Left colon (tissue), 2 donors: ENCODE measurements around the gene FMC1. TPM values are rescaled to one million over a fixed set of nuclear protein-coding genes. Genes with fewer than 3 reads are reported as not detected.

Experiments used
- ATAC-seq: fragments of 200-7000 bp; cut with Tn5 transposase; one replicate; pipeline ENCODE4 v1.9.1; 2020; ENCODE audit warnings: mild to moderate bottlenecking, moderate library complexity
- DNase-seq, 2 donors: peaks; one replicate each; pipeline ENCODE4 v3.0.0-alpha.2; 2020
- intact Hi-C, 2 donors: fragments of 100-400 bp; cut with DNase I in 1 of 2; cut with micrococcal nuclease in 1 of 2; formaldehyde crosslinking; loops; one replicate each; pipeline versions ENCODE4 v1.11.2 to v1.14.0; 2022; cut with DNase I, micrococcal nuclease
- total RNA-seq, 2 donors: library from RNA; stranded (reverse); fragmentation: NEBNext Ultra II Directional; extraction: Animal tissue kit (Norgen Biotek cat#: 25700); gene quantifications; one replicate each; pipeline ENCODE4 v1.2.1, GENCODE V29; 2021
- donor health status: DM: no; HTN: no; CAD: no.
- donor health status: DM: yes; HTN: yes; CAD: no.

FMC1 gene
- total RNA-seq, 2 donors from 2014 or later = 18.8 to 23.5 TPM

DNA sequence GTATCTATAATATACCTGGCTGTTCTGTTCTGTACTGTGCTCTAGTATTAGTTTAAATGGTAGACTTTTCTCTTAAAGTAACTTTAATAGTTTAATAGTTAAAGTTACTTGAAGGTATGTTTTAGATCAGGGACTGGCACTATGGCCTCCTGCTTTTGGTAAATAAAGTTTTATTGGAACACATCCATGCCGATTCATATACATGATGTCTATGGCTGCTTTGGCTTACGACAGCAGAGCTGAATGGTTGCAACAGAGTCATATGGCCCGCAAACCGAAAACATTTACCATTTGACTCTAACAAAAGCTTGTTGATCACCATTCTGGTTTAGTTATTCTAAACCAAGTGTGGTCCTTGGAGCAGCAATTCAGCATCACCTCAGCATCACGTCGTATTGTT, 25.3 kb downstream of the FMC1 start:
- DNase-seq (no peak), ATAC-seq (no peak)
- intact Hi-C loops = no loop called here

GRCh38 chr7:139367438-139368155, 26.5 kb downstream of the FMC1 start:
- DNase-seq (no peak), ATAC-seq (no peak)
- intact Hi-C loops = no loop called here

DNA sequence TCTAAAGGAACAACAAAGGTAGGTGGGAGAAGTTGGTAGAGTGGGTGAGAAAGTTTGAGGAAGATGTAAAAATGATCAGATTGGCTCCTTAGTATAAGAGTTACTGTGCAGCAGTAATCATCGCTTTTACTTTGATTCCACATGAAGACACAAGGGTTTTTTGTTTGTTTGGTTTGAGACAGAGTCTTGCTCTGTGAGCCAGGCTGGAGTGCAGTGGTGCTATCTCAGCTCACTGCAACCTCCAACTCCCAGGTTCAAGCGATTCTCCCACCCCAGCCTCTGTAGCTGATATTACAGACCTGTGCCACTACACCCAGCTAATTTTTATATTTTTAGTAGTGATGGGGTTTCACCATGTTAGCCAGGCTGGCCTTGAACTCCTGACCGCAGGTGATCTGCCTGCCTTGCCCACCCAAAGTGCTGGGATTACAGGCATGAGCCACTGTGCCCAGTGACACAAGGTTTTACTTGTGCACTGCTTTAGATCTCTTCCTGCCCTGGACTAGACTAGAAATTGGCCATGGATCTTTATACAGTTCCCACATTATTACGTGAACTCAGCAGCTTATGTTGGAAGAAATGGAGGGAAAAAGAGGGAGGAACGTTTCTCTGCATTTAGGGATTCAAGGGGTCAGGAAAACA, 29.3 kb downstream of the FMC1 start:
- no peak for ATAC-seq
- no peak for DNase-seq
- intact Hi-C loops = no loop called here

- intact Hi-C loops = no loop called here
- ATAC-seq (no peak), DNase-seq (no peak)
These were observed 29.8 kb downstream of the FMC1 start for GRCh38 chr7:139370943-139371313.

DNA sequence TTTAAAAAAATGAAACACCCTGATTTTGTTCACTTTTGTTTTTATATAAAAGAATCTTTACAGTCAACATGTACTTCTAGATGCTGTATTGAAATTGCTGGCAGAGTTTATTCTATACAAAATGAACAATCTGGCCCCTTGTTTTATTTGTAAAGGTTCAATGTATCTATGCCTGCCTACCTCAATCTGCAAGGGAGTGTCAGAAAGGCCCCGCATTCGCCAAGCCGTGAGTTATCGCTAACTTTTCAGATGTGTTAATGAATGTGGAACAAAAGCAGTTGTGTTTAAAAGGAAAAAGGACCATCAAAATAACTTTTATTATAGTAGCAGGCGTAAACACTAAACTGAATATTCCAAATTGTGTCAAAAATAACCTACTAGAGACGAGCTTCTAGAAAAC, 33.1 kb downstream of the FMC1 start:
- DNase-seq (no peak), ATAC-seq (no peak)
- intact Hi-C loops = no loop called here

GRCh38 chr7:139382439-139382838, 41.3 kb downstream of the FMC1 start:
- intact Hi-C loops = no loop called here
- no peak for ATAC-seq

DNA sequence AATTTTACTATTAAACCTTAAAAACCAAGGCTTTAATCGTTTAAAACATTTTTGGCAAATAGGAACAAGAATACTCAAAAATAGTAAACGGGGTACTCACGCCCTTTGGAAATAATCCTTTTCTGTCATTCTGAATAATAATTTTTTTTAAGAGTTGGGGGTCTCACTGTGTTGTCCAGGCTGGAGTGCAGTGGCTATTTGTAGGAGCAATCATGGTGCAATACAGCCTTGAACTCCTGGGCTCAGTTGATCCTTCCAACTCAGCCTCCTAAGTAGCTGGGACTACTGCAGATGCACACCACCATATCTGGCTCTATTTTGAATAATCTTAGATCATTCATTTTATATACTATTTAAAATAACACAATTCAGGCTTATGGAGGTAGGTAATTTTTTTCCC, 43.5 kb downstream of the FMC1 start:
- ATAC-seq (no peak), DNase-seq (no peak)
- intact Hi-C loops = no loop called here

More at GRCh38 chr7:139382439-139382838, 41.3 kb downstream of the FMC1 start:
- DNase-seq = peak in 1 of 2 donors; percentile 10

DNA sequence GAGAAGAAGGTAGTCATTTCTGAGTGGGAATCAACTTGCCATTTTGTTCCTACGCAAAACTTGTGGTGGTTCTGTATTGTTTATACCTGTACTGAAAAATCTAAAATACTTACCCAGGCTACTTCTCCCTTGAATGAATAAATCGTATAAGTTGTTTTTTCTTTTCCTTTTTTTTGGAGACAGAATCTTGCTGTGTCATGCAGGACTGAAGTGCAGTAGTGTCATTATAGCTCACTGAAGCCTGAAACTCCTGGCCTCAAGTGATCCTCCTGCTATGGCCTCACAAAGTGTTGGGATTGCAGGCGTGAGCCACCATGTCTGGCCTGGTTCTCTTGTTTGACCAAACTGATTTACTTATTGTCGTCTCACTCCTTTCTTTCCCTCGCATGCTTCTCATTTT, 46.5 kb downstream of the FMC1 start:
- intact Hi-C loops = no loop called here
- no peak for ATAC-seq
- DNase-seq = no peak

DNA sequence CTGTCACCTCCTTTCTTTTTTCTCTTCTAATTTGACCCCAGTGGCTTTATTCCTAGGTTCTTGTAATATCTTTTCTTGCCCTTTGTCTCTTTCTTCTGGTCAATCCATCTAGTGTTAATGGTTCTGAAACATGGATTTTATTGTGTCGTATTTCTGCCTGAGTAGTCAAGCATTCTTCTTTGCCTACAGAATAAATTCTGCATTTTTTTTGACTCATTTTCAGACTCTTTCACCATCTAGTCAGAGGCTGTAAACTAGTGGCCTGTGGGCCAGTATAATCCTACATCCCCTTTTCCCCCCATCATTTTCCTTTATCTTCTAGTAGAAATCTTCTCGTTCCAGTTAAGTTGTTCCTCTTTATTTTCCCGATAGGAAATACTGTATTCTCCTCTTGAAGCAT, 48.0 kb downstream of the FMC1 start:
- DNase-seq = no peak
- intact Hi-C loops = no loop called here
- no peak for ATAC-seq

DNA sequence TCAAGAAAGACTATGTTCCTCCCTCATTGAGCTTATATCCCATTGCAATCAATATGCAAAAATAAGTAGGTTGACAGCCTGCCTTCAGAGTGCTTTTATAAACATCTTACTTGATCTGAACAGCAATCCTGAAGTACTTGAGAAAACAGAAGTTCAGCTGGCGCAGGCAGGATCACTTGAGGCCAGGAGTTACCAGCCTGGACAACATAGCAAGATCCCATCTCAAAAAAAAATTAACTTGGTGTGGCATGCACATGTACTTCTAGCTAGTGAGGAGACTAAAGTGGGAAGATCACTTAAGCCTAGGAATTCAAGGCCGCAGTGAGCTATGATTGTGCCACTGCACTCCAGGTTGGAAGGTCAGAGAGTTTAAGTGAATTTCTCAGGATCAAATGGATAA, 48.6 kb downstream of the FMC1 start:
- intact Hi-C loops = no loop called here
- DNase-seq = no peak
- ATAC-seq = no peak

DNA sequence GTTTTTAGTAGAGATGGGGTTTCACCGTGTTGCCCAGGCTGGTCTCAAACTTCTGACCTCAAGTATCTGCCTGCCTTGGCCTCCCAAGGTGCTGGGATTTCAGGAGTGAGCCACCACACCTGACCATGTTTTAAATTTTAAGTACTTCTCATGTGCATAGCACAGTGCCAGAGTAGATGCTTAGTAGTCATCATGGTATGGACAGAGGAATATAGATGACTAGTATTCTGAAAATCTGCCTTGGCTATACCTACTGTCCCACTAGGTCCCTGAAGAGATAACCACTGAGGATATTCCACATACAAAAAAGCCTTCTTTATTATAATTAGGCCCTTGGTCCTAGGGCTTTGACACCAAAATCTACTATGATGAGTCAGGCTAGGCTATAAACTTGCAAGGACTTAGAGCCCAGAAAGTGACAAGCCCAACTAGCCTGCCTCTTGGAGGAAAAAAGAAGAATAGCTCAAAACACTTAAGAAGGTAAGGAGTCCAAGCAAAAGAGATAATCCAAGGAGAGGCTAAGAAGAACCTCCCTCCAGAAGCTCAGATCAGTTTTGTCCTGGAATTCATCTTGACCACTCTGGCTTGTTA, 52.6 kb downstream of the FMC1 start:
- intact Hi-C loops = no loop called here
- DNase-seq (no peak), ATAC-seq (no peak)

DNA sequence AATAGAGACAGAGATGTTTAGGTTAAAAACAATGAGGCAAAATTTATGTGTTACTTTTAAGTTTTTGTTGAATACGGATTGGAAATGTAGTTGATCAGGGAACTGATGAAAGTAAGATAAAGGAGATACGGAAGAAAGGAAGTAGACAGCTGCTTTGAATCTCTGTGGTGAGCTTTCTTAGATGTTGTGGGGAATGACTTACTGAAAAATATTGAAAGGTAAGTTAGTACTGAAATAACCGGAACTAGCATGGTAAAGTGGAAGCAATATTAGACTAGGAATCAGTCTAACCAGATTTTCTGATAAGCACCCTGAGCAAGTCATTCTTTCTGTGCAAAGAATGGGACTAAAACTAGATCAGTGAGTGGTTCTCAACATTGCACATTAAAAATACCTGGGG, 53.4 kb downstream of the FMC1 start:
- ATAC-seq = no peak
- intact Hi-C loops = no loop called here
- no peak for DNase-seq

Other genes with a start within 250 kb of the FMC1 start
- gene ZC3HAV1, start 231.6 kb upstream of the FMC1 start, total RNA-seq = 10 to 100 TPM; 35.4 to 36.5 TPM
- 10 to 100 TPM; 17.6 to 18.8 TPM for gene UBN2, start 110.1 kb upstream of the FMC1 start, total RNA-seq
- gene LUC7L2, start 18.6 kb downstream of the FMC1 start, total RNA-seq = 10 to 100 TPM; 70.0 to 70.8 TPM
- gene KLRG2, start 142.3 kb downstream of the FMC1 start, total RNA-seq = under 1 TPM; 0.20 to 0.24 TPM
- gene CLEC2L, start 182.3 kb downstream of the FMC1 start, total RNA-seq = not detected